HT-29 (cell line): ENCODE measurements around the gene TYMP. TPM values are rescaled to one million over a fixed set of nuclear protein-coding genes. Genes with fewer than 3 reads are reported as not detected.

Source experiments
- DNase-seq: peaks from one replicate; pipeline ENCODE4 v3.0.0-alpha.2; 2015; ENCODE audit warnings: low spot score
- total RNA-seq: library from RNA; depleted of rRNA; stranded (reverse); fragments of >200 nt; shearing (Covaris generic); gene quantifications from 2 replicates; pipeline ENCODE4 v1.2.3, GENCODE V29; 2014

The TYMP gene
- total RNA-seq, 1 experiment from 2014 or later, result 7.4 TPM

DNA sequence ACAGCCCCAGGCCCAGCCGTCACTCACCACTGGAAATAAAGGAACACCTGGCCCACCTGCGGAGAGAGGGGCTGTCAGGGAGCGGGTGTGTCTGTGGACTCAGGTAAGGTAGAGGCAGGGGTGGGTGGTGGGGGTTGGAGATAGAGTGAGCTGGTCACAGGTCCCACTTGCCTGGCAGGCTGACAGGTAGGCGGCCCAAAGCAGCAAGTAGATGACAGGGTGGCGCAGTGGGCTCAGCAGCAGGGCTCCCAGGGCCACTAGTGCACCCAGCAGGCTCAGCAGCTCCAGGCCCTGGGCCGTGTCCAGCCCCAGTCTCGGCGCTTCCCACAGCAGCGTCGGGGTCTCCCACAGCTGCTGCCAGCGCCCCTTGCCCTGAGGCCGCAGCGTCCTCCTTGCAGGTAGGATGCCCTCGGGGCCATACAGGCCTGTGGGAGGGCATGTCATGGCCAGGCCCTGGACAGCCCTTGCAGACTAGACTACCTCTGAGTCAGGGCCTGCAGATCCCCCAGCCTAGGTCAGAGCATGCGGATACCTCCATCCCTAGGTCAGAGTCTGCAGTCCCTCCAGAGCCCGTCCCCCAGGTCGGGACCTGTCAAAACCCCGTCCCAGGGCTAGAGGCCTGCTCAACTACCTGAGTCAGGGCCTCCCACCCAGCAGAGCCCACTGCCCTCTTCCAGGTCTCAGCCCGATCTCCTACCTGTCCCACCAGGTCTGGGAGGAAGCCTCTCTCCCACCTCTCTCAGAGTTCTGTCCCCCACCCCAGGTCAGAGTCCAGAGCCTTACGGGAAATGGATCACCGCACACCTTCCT lies 23.0 kb downstream of the TYMP start:
- DNase-seq, result no peak

DNA sequence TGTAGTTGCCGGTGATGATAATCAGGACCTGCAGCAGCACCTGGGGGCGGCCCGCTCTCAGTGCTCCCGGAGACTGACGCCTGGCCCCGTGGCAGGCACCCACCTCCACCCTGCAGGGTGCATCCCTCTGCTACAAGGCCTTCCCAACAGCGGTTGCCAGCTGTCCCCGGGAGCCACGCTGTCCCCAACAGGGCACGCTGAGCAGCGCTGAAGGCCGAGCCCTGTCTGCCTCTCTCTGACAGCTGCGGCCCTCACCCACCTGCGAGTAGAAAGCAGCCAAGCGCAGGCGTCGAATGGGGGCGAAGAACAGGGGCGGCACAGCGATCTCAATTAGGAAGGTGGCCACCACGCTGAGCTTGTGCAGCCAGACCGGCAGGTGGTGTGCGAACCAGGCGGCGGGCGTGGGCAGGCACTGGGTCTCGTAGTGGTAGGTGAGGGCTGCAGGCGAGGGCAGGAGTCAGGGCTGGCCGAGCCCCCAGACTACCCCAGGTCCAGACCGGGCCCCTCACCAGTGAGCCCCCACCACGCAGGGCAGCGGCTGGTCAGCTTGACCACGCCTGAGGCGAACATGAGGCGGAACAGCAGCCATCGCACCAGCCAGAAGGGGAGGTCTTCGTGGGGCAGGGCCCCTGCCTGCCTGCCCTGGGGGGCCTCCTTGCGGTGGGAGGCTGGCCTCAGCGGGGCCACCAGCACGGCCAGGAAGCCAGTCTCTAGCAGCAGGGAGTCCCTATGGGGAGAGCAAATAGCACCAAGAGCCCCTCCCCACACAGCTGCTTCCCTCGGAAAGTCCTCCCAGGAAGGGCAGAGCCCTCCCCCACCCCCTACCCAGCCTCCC lies 23.8 kb downstream of the TYMP start:
- DNase-seq, result no peak

DNA sequence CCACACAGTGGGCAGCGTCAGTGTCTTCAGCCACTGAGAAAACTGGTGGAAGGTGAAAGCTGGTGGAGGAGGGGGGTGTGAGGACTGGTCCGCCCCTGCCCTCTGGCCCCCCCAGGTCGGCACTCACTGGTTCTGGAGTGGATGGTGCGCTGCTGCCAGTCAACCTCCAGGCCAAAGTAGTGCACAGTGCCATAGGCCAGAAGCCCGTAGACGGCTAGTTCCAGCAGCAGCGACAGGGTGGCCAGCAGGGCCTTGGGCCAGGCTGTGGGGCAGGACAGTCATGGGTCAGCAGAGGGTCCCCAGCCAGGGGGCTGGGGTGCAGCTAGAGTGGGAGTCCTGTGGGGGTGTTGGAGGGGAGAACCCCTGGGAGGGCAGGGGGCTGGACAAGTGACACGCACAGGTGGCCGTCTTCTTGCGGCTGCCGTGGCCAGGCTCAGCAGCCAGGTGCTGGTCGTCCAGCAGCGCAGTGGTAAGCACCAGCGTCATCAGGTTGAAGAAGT lies 24.5 kb downstream of the TYMP start:
- no peak for DNase-seq

DNA sequence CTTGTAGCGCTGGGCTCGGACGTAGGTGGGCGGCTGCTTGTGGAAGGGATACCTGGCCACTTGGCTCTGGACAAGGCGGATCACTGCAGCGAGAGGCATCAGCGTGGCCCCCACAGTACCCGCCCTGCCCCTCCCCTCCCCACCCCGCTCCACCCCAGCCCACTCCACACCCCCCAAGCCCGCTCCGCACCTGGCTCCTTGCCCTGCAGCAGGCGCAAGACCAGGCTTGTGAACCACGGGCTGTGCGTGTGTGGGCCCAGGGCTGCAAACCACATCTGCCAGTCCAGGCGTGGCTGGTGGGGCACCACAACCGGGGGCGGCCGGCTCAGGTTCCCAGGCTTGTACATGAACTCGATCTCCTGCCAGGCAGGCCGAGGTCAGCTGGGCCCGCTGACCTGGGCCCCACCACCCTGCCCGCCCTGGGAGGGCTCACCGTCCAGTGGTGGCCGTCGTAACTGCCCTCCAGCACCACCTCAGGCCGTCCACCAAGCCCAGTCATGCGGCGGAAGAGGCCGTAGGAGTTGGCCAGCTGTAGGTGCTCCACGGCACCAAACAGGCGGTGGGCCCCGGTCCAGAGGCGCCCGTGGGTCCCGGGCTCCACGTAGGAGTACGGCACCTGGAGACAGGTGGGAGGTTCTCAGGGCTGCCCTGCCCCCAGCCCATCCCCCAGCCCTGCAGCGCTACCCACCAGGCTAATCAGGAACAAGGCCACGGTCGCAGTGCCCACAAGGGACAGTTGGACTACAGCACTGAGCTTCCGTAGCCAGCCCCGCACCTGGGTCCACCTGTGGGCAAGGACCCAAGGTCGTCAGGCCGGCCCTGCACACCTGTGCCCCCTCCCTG lies 25.2 kb downstream of the TYMP start:
- DNase-seq, result no peak

- no peak for DNase-seq
Observed at GRCh38 chr22:50503475-50504145, 26.2 kb downstream of the TYMP start.

DNA sequence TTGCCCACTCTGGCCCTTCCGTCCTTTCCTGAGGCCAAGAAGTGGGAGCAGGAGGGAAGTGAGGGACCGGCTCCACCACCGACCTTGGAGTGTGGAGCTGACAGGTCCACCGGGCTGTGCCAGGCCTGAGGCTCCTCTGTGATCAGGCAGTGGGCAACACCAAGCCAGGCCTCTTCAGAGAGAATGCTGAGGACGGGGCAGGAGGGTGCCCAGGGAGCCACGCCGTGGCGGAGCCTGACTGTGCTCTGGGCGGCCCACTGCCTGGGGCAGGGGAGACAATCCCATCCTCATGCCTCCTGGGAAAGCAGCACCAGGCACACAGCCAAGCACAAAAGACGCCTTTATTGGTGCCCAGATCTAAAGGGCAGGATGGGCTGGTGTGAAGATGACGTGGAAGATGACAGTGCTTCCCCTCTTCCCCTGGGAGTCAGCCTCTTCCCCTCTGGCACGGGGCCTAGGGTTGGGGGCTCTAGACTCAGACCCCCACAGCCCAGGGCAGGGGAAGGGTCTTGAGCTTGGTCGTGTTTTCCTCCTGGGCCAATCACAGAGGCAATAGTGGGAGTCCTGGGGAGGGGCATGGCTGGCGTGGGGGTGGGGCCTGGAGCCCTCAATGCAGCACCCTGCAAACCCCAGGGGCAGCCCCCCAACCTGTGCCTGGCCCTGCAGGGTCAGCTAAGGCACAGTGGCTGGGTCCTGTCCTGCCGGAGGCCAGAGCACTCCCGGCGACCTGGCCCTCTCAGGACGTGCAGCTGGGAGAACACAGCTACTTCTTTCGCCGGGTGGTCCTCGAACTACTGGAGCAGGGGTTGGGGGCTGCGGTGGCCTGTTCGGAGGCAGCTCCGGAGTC lies 27.0 kb downstream of the TYMP start:
- DNase-seq, result no peak

- DNase-seq, result no peak
Observed at GRCh38 chr22:50502096-50502495, 27.7 kb downstream of the TYMP start.

DNA sequence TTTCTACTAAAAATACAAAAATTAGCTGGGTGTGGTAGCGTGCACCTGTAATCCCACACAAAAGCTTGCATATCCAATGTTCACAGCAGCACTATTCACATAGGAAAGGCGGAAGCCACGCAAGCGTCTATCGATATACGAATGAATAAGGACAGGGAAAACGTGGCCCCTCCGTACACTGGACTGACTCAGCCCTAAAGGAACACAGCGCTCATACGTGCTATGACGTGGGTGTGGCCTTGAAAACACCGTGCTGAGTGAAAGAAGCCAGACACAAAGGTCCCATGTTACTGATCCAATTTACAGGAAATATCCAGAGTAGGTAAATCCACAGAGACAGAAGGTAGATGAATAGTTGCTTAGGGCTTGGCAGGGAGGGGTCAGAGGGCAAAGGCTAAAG lies 29.4 kb downstream of the TYMP start:
- no peak for DNase-seq

DNA sequence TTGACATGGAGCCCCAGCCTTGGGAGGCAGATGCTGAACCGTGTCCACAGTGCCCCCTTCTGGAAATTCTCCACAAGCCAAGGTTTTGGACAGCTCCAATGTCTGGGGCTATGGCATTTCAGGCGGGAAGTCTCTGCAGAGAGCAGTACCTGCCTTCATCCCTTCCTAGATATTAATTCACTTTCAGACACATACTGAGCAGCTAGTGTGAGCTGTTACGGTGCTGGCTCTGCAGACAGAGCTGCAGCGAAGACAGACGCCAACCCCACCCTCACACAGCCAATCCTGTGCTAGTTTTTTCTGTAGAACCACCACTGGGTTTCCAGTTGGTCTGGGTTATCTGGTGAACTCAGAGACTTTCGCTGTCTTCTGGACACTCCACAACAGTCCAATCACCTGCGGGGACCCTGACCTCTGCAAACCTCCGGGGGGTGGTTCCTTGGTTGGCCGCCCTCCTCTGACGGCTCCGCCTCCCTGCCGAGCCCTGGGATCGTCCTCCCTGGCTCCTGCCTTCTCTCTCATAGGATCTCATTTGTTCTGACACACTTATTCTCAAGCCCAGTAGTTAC lies 31.4 kb downstream of the TYMP start:
- peak; percentile 77 for DNase-seq

- DNase-seq, result no peak
Observed at GRCh38 chr22:50497093-50497492, 32.7 kb downstream of the TYMP start.

GRCh38 chr22:50490531-50491308 lies 39.1 kb downstream of the TYMP start:
- DNase-seq, result no peak

DNA sequence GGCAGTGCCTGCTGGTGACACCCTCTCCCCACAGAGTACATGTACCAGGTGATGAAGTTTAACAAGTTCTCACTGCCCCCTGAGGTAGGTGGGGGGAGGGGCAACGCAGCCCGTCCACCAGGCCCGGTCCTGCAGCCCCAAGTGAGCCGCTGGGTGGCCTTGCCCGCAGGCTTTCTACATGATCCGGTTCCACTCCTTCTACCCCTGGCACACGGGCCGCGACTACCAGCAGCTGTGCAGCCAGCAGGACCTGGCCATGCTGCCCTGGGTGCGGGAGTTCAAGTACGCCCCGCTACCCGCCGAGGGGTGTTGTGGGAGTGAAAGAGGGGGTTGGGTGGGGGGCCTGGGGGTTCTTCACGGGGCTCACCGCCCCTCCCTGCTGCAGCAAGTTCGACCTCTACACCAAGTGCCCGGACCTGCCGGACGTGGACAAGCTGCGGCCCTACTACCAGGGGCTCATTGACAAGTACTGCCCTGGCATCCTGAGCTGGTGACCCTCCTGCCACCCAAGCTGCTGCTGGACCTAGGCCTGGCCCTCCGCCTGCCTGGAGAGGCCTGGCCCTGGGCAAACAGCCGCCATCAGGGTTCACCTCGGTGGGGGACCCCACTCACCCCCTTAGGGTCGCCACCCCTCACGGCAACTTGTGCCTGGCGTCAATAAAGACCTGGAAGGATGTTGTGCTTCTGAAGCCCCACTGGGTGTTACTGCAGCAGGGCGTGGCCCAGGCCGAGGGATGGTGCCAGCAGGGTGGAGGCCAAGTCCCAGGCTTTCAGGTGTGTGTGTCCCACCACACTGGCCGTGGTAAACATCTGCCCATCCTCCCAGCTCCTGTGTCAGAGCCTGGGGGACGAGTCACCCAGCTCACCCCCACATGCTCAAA lies 40.2 kb downstream of the TYMP start:
- DNase-seq, result no peak

DNA sequence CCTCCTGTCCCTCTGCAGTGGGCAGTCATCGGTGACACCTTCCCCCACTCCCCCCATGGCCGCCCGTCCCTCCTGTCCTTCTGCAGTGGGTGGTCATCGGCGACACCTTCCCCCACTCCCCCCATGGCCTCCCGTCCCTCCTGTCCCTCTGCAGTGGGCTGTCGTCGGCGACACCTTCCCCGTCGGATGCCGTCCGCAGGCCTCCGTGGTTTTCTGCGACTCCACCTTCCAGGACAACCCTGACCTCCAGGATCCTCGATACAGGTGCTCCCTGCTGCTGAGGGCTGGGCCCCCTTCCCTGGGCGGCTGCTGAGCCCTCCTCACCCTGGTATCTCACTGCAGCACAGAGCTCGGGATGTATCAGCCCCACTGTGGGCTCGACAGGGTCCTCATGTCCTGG lies 40.9 kb downstream of the TYMP start:
- DNase-seq, result no peak

DNA sequence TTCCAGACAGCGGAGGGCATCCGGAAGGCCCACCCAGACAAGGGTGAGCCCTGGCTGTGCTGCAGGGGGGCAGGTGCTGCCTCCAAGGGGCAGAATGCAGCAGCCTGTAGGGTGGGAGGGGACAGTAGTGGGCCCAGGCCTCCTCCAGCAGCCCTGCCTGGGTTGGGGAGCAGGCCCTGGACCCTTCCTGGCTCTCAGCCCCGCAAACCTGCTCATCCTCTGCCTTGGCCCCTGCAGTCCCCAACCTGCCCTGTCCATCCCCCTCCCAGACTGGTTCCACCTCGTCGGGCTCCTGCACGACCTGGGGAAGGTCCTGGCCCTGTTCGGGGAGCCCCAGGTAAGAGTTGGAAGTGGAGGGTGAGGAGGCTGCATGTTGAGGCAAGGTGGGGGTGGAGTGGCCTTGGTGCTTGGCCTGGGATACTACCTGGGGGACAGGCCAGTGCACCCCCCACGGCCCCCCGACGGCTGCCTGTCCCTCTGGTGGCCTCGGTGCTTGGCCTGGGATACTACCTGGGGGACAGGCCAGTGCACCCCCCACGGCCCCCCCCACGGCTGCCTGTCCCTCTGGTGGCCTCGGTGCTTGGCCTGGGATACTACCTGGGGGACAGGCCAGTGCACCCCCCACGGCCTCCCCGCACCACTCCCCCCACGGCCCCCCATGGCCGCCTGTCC lies 41.7 kb downstream of the TYMP start:
- DNase-seq, result no peak

GRCh38 chr22:50487290-50488005 lies 42.4 kb downstream of the TYMP start:
- DNase-seq, result no peak

- no peak for DNase-seq
Observed at GRCh38 chr22:50486561-50487289, 43.1 kb downstream of the TYMP start, which contains the start of gene MIOX. Gene MIOX, plus strand, starts transcription at chr22:50486859. Its CDS starts 39 bp downstream, at chr22:50486898.
